Measurements from ENCODE around the gene PHTF1. TPM values are rescaled to one million over a fixed set of nuclear protein-coding genes. Genes with fewer than 3 reads are reported as not detected.

Gene PHTF1
- polyA plus RNA-seq, 3 donors = 6.7 to 12.2 (median 11.1) TPM

DNA sequence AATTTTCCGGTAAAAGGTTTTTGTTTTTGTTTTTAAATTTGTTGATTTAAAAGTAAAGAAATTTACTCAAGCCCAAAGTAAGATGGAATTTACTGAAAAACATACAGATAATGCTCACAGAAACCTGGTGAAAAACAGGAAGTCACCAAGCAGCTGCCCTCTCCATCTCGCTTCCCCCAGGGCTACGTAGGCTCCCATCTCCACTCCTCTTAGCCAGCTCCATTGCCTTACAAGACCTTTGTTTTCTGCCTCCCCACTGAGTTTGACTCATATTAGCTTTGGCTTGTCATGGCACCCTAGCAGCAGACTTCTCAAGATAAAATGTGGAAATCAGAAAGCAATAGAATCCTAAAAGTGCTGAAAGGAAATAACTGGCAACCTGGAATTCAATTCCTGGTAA, 57.9 kb downstream of the PHTF1 start:
- intact Hi-C loops (cut with micrococcal nuclease) = no loop called here
- TF ChIP-seq, protein P1, sequence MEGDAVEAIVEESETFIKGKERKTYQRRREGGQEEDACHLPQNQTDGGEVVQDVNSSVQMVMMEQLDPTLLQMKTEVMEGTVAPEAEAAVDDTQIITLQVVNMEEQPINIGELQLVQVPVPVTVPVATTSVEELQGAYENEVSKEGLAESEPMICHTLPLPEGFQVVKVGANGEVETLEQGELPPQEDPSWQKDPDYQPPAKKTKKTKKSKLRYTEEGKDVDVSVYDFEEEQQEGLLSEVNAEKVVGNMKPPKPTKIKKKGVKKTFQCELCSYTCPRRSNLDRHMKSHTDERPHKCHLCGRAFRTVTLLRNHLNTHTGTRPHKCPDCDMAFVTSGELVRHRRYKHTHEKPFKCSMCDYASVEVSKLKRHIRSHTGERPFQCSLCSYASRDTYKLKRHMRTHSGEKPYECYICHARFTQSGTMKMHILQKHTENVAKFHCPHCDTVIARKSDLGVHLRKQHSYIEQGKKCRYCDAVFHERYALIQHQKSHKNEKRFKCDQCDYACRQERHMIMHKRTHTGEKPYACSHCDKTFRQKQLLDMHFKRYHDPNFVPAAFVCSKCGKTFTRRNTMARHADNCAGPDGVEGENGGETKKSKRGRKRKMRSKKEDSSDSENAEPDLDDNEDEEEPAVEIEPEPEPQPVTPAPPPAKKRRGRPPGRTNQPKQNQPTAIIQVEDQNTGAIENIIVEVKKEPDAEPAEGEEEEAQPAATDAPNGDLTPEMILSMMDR (IDR thresholded peaks at IDR 0.05) = no peak
- Histone ChIP-seq H3K4me1 (ENCODE audit: control insufficient read depth in 1 of 2, insufficient read depth in 2 of 2, low read length in 2 of 2) (peaks cover 4 to 5% of the 10 kb centered on the region in 2 donors), H3K79me2 (ENCODE audit: insufficient read depth, low read length) (no peaks in the 10 kb centered on the region), H3K36me3 (replicated peaks in 1 of 2; ENCODE audit: control insufficient read depth in 1 of 2, insufficient read depth in 2 of 2, low read length in 2 of 2) (peaks cover 25 to 53% of the 10 kb centered on the region in 2 donors), H3K4me3 (replicated peaks in 1 of 3; ENCODE audit: low read depth in 2 of 3, low read length in 3 of 3) (no peak overlapping the region), H3K9me3 (replicated peaks in 1 of 2; ENCODE audit: control insufficient read depth in 1 of 2, insufficient read depth in 1 of 2, low read length in 2 of 2) (no peaks in the 10 kb centered on the region), H3K9ac (ENCODE audit: insufficient read depth, low read length, poor library complexity, severe bottlenecking) (no peak overlapping the region), H4K20me1 (ENCODE audit: insufficient read depth, low read length) (no peaks in the 10 kb centered on the region), H3K27me3 (ENCODE audit: control insufficient read depth in 2 of 2, insufficient read depth in 2 of 2, low read length in 2 of 2) (no peaks in the 10 kb centered on the region), H3K4me2 (replicated peaks; ENCODE audit: extremely low read depth, low read length, poor library complexity, severe bottlenecking) (no peak overlapping the region), H3K27ac (ENCODE audit: low read depth in 1 of 2, low read length in 2 of 2) (no peak overlapping the region), H2AFZ (ENCODE audit: insufficient read depth, low read depth, low read length, poor library complexity, severe bottlenecking) (no peak overlapping the region)
- peak; percentile 20 to 44 (median 29) for DNase-seq
- no peaks in the 10 kb centered on the region for H3K27me3 Mint-ChIP-seq (ENCODE audit: low read depth in 3 of 3)
- no peak overlapping the region for H3K4me3 Mint-ChIP-seq
- WGBS (ENCODE audit: insufficient coverage) = 12% methylated on average over 2 of the region's 3 CpGs
- peaks cover 13% of the 10 kb centered on the region for H3K4me1 Mint-ChIP-seq
- H3K36me3 Mint-ChIP-seq = peaks cover 46% of the 10 kb centered on the region in 2 donors
- H3K27ac Mint-ChIP-seq = no peak overlapping the region
- H3K9me3 Mint-ChIP-seq = no peaks in the 10 kb centered on the region

DNA sequence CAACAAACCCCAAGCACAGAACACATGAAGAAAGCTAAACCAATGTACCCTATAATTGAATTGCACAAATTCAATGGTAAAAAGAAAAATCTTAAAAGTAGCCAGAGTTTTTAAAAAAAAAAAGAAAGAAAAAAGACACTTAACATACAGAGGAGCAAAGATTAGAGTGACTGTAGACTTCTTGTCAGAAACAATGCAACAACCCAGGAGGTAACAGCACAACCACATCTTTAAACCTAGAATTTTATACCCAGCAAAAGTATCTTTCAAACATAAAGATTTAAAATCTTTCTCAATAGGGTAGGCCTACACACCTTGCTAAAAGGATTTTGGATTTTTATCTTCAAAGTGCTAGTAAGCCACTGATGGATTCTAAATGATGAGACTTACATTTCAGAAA, 64.4 kb downstream of the PHTF1 start:
- Histone ChIP-seq H3K79me2 (ENCODE audit: insufficient read depth, low read length) (no peaks in the 10 kb centered on the region), H3K9me3 (replicated peaks in 1 of 2; ENCODE audit: control insufficient read depth in 1 of 2, insufficient read depth in 1 of 2, low read length in 2 of 2) (peaks cover 0 to 17% of the 10 kb centered on the region in 2 donors), H3K4me1 (ENCODE audit: control insufficient read depth in 1 of 2, insufficient read depth in 2 of 2, low read length in 2 of 2) (peaks cover 6 to 10% of the 10 kb centered on the region in 2 donors), H2AFZ (ENCODE audit: insufficient read depth, low read depth, low read length, poor library complexity, severe bottlenecking) (no peak overlapping the region), H3K9ac (ENCODE audit: insufficient read depth, low read length, poor library complexity, severe bottlenecking) (no peak overlapping the region), H3K36me3 (replicated peaks in 1 of 2; ENCODE audit: control insufficient read depth in 1 of 2, insufficient read depth in 2 of 2, low read length in 2 of 2) (peaks cover 17 to 55% of the 10 kb centered on the region in 2 donors), H3K27me3 (ENCODE audit: control insufficient read depth in 2 of 2, insufficient read depth in 2 of 2, low read length in 2 of 2) (no peaks in the 10 kb centered on the region), H3K4me3 (replicated peaks in 1 of 3; ENCODE audit: low read depth in 2 of 3, low read length in 3 of 3) (no peak overlapping the region), H3K27ac (ENCODE audit: low read depth in 1 of 2, low read length in 2 of 2) (no peak overlapping the region), H4K20me1 (ENCODE audit: insufficient read depth, low read length) (no peaks in the 10 kb centered on the region), H3K4me2 (replicated peaks; ENCODE audit: extremely low read depth, low read length, poor library complexity, severe bottlenecking) (no peak overlapping the region)
- no peak overlapping the region for H3K4me3 Mint-ChIP-seq
- peaks cover 6 to 19% (median 13%) of the 10 kb centered on the region in 7 donors for H3K9me3 Mint-ChIP-seq
- no peak for DNase-seq
- peaks cover 28 to 53% of the 10 kb centered on the region in 2 donors for H3K36me3 Mint-ChIP-seq
- H3K4me1 Mint-ChIP-seq = peaks cover 9% of the 10 kb centered on the region
- TF ChIP-seq, protein P1 (IDR thresholded peaks at IDR 0.05) = no peak
- H3K27ac Mint-ChIP-seq = no peak overlapping the region
- H3K27me3 Mint-ChIP-seq (ENCODE audit: low read depth in 3 of 3) = peaks cover 0 to 1% (median 0%) of the 10 kb centered on the region in 3 donors
- intact Hi-C loops (cut with micrococcal nuclease) = no loop called here

Data from CD14-positive monocyte (primary cell).